Spinal cord (tissue), 10 donors: ENCODE measurements around the gene BORCS6. TPM values are rescaled to one million over a fixed set of nuclear protein-coding genes. Genes with fewer than 3 reads are reported as not detected.

Experiments used
- DNase-seq, 6 donors: peaks; one replicate each; pipeline versions ENCODE4 v3.0.0 to v3.0.0-alpha.2; 2013 to 2015; ENCODE audit warnings: low spot score in 6 of 6, low read depth in 4 of 6
- H3K27ac ChIP-seq: one replicate; pipeline ENCODE4 v1.5.1; 2013; ENCODE audit warnings: low read depth, low read length, control low read depth
- H3K27me3 ChIP-seq: one replicate; pipeline ENCODE4 v1.6.1; 2013; ENCODE audit warnings: low read length; ENCODE audit not compliant: control insufficient read depth, insufficient read depth
- H3K36me3 ChIP-seq: one replicate; pipeline ENCODE4 v1.6.1; 2013; ENCODE audit warnings: low read length; ENCODE audit not compliant: control insufficient read depth, insufficient read depth
- H3K4me1 ChIP-seq: one replicate; pipeline ENCODE4 v1.6.1; 2013; ENCODE audit warnings: low read length; ENCODE audit not compliant: control insufficient read depth, insufficient read depth
- H3K4me3 ChIP-seq: one replicate; pipeline ENCODE4 v1.5.1; 2013; ENCODE audit warnings: low read depth, low read length, control low read depth
- H3K9me3 ChIP-seq: one replicate; pipeline ENCODE4 v1.6.1; 2013; ENCODE audit warnings: low read length; ENCODE audit not compliant: control insufficient read depth, insufficient read depth
- WGBS: methylation state at CpG from one replicate; pipeline ENCODE4 v1.1.5; 2013; ENCODE audit warnings: missing lambda C conversion rate; ENCODE audit not compliant: insufficient coverage; 5-methylcytosine and 5-hydroxymethylcytosine counted together
- polyA plus RNA-seq, 2 donors: library from polyadenylated mRNA; unstranded; fragments of 120-200 nt; gene quantifications; one replicate each; pipeline ENCODE4 v1.2.1, GENCODE V29; 2013; ENCODE audit not compliant: insufficient read length in 2 of 2
- total RNA-seq, 2 donors: library from RNA; depleted of rRNA in 1 of 2; stranded (reverse); fragments of 120-200 nt in 1 of 2; fragments of >200 nt in 1 of 2; gene quantifications; one replicate each; pipeline versions ENCODE4 v1.2.3 to v1.2.4, GENCODE V29; 2013 to 2014
- donor health status: healthy.

Gene BORCS6
- total and polyA plus RNA-seq, 4 donors, result 3.7 to 6.8 (median 6.5) TPM

DNA sequence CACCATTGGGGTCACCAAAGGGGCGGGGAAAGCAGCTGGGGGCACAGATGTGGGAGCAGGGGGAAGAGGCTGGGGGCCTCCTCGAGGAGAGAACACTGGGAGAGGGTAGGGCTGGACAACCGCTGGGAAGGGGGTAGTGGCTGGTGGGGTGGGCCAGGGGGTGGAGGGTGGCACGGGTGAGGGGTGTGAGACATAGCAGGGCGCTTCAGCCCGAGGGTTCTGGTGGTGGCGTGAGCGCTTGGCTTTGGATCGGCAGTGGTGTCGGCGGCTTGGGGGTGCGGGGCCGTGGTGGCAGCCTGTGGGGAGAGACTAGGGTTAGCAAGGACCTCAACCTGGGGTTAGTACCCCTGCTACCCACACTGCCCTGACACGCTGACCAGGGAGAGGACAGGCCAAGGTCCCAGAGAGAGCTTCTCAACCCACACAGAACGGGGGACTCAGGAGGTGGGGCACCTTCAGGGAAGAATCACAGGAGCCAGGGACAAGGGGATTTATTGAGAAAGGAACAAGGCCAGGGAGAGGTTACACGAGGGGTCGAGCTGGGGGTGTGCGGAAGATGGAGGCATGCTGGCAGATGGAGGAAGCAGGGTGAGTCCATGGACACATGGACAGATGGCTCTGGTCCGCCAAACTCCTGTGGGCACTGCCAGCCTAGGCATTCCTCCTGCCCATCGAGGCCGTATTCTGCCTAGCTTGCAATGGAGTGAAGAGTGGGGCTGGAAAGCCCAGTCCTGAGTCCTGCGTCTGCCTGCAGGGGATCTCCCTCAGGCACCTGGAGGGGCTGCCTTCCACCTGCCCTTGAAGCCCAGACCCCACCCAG lies 46.2 kb downstream of the BORCS6 start:
- peaks cover 3% of the 10 kb centered on the region for H3K4me1 ChIP-seq
- H3K27ac ChIP-seq, result no peak overlapping the region
- H3K9me3 ChIP-seq, result no peaks in the 10 kb centered on the region
- no peak for DNase-seq
- no peak overlapping the region for H3K4me3 ChIP-seq
- WGBS, result 93% methylated on average over 19 of the region's 22 CpGs
- H3K27me3 ChIP-seq, result no peaks in the 10 kb centered on the region
- H3K36me3 ChIP-seq, result peaks cover 94% of the 10 kb centered on the region

DNA sequence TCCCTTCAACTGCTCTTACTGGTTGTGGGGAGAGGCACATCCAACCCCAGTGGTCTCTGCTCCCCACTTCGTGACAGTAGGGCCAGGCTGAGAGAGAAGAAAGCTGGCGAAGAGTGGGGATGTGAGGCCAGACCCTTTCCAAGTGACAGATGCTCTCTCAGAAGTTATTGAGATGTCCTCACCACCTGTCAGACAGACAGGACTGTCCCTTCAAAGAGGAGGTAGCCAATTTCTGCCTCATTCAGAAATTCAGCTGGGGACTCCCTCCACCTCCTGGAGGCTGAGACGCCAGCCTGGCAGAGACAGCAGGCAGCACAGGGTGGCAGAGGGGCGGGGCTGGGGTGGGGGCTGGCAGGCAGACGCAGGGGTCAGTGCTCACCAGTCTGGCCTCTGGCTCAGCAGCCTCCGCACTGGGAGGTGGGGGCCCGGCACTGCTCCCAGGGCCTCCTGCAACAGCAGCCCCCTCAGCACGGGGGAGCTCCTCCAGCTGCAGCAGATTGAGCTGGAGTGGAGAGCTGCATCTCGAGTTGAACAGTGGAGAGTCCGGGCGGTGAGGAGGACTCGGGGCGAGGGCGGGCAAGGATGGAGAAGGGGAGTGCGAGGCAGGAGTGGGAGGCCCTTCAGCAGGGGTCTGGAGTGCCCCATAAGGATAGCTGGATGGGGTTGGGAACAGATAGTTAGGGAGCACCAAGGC lies 46.9 kb downstream of the BORCS6 start:
- Histone ChIP-seq H3K36me3 (peaks cover 86% of the 10 kb centered on the region), H3K27me3 (no peaks in the 10 kb centered on the region), H3K27ac (no peak overlapping the region), H3K4me3 (no peak overlapping the region), H3K9me3 (no peaks in the 10 kb centered on the region), H3K4me1 (peaks cover 8% of the 10 kb centered on the region)
- no peak for DNase-seq
- 91% methylated on average over 15 of the region's 15 CpGs for WGBS

DNA sequence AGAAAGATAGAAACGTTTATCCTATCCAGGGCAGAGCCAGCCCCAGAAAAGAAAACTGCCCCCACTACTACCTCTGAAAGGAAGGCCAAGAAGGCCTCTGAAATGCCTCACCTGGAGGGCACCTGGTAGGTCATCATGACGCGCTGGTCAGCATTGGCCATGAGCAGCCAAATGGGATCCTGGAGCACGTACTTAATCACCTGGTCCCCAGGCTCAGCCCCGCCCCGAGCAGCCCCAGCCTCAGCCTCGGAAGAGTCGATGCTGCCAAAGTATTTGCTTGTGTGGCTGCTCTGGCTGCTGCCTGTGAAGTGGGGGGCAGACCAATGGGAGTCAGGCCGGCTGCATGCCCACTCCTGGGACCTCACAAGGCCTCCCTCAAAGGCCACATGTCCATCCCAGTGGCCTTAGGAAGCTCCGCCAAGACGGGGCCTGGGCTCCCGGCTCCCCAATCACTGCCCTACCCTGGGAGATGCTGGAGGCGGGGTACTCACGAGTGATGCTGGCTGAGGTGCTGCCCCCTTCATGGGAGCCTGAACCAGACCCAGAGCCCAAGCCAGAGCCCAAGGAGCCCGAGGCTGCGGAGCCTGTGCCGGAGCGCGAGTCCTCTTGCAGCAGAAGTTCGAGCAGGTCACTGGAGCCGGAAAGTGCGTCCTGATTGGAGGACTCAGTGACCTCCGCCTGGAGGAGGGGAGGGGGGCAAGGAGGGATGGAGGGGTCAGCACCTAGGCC lies 47.7 kb downstream of the BORCS6 start:
- Histone ChIP-seq H3K27ac (no peak overlapping the region), H3K9me3 (no peaks in the 10 kb centered on the region), H3K4me3 (no peak overlapping the region), H3K27me3 (no peaks in the 10 kb centered on the region), H3K36me3 (peaks cover 79% of the 10 kb centered on the region), H3K4me1 (peaks cover 12% of the 10 kb centered on the region)
- WGBS, result 90% methylated on average over 21 of the region's 23 CpGs
- DNase-seq, result no peak

DNA sequence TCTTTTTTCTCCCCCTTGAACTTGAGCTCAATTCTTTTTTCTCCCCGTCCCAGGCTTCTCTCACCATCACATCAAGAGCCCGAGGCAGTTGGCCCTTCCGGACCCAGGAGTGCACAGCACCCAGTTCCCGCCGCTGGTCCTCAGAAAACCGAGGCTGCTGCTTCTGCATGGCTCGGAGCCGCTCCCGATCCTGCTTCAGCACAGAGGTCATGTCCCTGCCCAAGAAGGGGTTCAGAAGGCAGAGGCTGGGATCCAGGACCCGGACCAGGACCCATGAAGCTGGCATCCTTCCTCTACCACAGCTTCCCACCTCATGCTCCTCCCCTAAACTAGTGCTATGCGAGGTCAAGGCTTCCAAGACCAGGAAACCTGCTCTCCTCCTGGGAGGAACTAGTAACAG lies 48.2 kb downstream of the BORCS6 start:
- H3K27ac ChIP-seq, result no peak overlapping the region
- DNase-seq, result no peak
- WGBS, result 94% methylated on average over 8 of the region's 11 CpGs

DNA sequence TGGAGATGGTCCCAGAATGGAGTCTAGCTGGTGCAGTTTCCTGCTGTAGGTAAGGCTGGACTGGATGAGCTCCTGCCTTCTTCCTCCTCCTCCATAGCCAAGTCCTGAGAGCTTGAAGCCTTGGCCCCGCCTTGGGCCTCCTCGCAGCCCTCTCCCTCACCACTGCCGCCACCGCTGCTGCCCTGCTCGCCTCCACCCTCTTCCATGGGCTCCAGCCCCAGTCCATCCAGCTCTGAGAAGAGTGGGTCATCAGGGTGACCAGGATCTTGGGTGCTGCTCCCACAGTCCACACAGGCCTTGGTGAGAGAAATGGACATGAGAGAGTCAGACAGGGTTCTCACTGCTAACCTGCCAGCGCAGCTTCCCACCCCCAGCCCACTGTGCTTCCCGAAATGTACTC lies 48.9 kb downstream of the BORCS6 start:
- Histone ChIP-seq H3K9me3 (no peaks in the 10 kb centered on the region), H3K4me1 (peaks cover 12% of the 10 kb centered on the region), H3K36me3 (peaks cover 67% of the 10 kb centered on the region), H3K27me3 (no peaks in the 10 kb centered on the region), H3K4me3 (no peak overlapping the region), H3K27ac (no peak overlapping the region)
- 89% methylated on average over 6 of the region's 7 CpGs for WGBS
- no peak for DNase-seq

More for the DNA sequence above, 48.2 kb downstream of the BORCS6 start:
- Histone ChIP-seq H3K4me3 (no peak overlapping the region), H3K36me3 (peaks cover 74% of the 10 kb centered on the region), H3K9me3 (no peaks in the 10 kb centered on the region), H3K4me1 (peaks cover 12% of the 10 kb centered on the region), H3K27me3 (no peaks in the 10 kb centered on the region)

DNA sequence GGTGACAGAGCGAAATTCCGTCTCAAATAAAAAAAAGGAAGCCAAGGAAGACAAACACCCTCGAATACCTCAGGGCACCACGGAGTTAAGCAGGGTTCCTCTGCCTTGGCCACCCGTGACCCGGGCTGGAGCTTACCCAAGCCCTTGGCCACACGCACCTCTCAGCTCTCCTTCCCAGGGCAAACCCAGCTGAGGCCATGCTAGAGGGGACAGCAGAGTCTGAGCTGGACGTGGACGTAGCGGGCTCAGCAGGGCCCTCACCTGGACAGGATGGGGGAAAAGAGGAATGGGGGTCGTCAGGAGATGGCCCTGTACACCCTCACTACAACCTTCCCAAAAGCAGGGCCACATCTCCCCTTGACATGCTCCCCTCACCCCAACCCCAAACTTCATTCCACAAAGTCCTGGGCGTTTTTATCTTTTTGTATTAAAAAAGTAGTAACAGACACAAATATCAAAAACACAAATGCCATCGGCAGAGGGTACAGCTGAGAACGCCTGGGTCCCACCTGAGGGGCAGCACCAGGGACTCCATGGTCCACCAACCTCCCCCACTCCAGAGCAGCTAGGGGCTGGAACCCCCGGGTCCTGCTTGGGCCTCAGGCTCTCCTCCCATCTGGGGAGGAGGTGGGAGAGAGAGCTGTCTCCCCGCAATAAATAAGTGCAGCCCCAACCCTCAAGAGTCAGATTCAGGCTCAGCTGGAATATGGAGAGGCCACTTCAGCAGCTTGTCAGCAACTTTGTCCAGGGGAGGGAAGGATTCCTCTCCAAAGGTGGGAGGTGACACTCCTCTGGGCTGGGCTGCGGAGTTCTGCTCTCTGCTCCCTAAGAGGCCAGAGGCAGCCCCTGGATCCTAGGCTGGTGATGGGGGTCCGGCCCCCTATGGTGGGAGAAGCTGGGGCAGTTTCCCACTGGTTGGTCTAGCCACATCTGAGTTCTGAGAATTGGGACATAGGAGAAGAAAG lies 49.6 kb downstream of the BORCS6 start:
- WGBS, result 76% methylated on average over 9 of the region's 18 CpGs
- no peak overlapping the region for H3K27ac ChIP-seq
- no peak overlapping the region for H3K4me3 ChIP-seq
- DNase-seq, result no peak
- no peaks in the 10 kb centered on the region for H3K9me3 ChIP-seq
- H3K36me3 ChIP-seq, result peaks cover 60% of the 10 kb centered on the region
- H3K4me1 ChIP-seq, result peaks cover 12% of the 10 kb centered on the region
- H3K27me3 ChIP-seq, result no peaks in the 10 kb centered on the region

DNA sequence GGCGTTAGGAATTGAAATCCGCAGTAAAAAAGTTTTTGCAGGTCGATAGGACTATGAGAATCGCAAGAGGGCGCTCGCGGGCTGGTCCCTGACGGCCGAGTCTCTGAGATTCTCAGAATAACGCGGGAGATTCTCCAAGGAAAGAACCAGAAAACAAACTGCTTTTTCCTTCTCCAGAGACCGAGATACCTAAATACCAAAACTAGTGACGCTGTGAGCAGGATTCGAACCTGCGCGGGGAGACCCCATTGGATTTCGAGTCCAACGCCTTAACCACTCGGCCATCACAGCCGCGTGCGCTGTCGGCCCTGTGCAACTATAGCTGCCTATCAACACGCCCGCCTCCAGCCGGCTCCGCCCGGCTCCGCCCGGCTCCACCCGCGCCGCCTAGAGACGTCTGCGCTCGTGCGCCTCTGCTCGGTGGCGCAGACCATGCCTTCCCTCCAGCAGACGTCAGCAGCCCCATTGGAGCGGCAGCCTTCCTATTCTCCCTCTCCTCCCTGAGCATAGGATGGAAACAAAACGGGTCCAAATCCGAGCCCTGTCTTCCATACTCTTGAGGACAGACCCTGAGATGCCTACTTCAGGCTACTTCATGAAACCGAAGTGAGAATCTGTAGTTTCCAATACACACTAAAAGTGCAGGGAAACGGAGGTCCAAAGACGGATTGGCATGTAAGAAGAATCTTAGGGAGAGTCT lies 51.2 kb downstream of the BORCS6 start:
- peaks cover 44% of the 10 kb centered on the region for H3K36me3 ChIP-seq
- DNase-seq, result peak; percentile 86 to 99 (median 92)
- H3K27ac ChIP-seq, result peak overlapping the region; percentile 94
- H3K4me1 ChIP-seq, result peaks cover 12% of the 10 kb centered on the region
- WGBS, result 0% methylated on average over 43 of the region's 46 CpGs
- no peaks in the 10 kb centered on the region for H3K9me3 ChIP-seq
- H3K27me3 ChIP-seq, result no peaks in the 10 kb centered on the region
- H3K4me3 ChIP-seq, result peak overlapping the region; percentile 47

DNA sequence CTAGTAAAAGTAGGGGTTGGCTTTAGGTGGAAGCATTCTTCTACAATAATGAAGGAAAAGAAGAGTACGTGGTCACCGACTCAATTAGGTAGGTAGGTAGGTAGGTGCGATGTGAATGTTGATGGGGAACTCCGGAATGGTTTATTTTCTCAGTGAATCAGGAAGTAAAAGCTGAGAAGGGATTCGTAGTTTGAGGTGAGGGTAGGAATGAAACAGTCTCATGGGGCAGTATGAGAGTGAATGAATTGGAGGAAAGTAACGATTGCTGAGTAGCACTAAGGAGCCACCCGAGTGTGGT lies 51.7 kb downstream of the BORCS6 start:
- no peaks in the 10 kb centered on the region for H3K9me3 ChIP-seq
- no peaks in the 10 kb centered on the region for H3K27me3 ChIP-seq
- peak overlapping the region; percentile 47 for H3K4me3 ChIP-seq
- 2% methylated on average over 7 of the region's 7 CpGs for WGBS
- no peak for DNase-seq
- peaks cover 39% of the 10 kb centered on the region for H3K36me3 ChIP-seq
- H3K4me1 ChIP-seq, result peaks cover 12% of the 10 kb centered on the region
- peak overlapping the region; percentile 94 for H3K27ac ChIP-seq
